ENCODE measurements around the gene ANO3. TPM values are rescaled to one million over a fixed set of nuclear protein-coding genes. Genes with fewer than 3 reads are reported as not detected.

ANO3 gene
- total and polyA plus RNA-seq, 4 donors: under 0.01 to 2.0 (median 0.40) TPM

DNA sequence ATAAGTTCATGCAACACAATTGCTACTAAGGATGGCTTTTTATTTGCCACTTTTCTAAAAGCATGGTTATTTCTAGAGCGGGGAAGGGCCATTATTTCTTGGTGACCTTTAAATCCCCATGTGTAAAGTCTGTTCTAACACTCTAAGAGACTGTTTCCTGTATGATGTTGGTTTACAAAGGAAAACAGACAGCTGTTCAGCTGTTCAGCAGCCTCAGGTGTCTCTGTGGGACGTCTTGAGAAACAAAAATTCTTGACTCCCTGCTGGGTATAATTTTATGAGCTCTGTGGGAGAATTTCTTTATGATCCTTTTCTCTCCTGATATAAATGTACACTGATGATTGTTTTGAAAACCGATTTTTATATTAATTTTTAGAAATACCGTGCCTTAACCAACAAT lies 226.3 kb downstream of the ANO3 start:
- Histone ChIP-seq H3K27ac (ENCODE audit: low read depth in 1 of 2, low read length in 2 of 2) (no peak overlapping the region), H3K27me3 (ENCODE audit: control insufficient read depth in 4 of 4, insufficient read depth in 4 of 4, low read length in 3 of 4) (no peaks in the 10 kb centered on the region), H3K9ac (ENCODE audit: low read depth in 1 of 2, low read length in 2 of 2) (no peak overlapping the region), H3K4me1 (ENCODE audit: control insufficient read depth in 4 of 4, insufficient read depth in 4 of 4, low read length in 3 of 4) (no peaks in the 10 kb centered on the region), H3K36me3 (ENCODE audit: control insufficient read depth in 4 of 4, insufficient read depth in 3 of 4, low read depth in 1 of 4, low read length in 3 of 4) (no peaks in the 10 kb centered on the region), H3K9me3 (ENCODE audit: control insufficient read depth in 4 of 4, low read length in 3 of 4) (no peaks in the 10 kb centered on the region), H3K4me3 (ENCODE audit: low read depth in 1 of 3, low read length in 3 of 3) (no peak overlapping the region)
- WGBS: 62% methylated on average over 4 of the region's 4 CpGs
- TF ChIP-seq, protein P1, sequence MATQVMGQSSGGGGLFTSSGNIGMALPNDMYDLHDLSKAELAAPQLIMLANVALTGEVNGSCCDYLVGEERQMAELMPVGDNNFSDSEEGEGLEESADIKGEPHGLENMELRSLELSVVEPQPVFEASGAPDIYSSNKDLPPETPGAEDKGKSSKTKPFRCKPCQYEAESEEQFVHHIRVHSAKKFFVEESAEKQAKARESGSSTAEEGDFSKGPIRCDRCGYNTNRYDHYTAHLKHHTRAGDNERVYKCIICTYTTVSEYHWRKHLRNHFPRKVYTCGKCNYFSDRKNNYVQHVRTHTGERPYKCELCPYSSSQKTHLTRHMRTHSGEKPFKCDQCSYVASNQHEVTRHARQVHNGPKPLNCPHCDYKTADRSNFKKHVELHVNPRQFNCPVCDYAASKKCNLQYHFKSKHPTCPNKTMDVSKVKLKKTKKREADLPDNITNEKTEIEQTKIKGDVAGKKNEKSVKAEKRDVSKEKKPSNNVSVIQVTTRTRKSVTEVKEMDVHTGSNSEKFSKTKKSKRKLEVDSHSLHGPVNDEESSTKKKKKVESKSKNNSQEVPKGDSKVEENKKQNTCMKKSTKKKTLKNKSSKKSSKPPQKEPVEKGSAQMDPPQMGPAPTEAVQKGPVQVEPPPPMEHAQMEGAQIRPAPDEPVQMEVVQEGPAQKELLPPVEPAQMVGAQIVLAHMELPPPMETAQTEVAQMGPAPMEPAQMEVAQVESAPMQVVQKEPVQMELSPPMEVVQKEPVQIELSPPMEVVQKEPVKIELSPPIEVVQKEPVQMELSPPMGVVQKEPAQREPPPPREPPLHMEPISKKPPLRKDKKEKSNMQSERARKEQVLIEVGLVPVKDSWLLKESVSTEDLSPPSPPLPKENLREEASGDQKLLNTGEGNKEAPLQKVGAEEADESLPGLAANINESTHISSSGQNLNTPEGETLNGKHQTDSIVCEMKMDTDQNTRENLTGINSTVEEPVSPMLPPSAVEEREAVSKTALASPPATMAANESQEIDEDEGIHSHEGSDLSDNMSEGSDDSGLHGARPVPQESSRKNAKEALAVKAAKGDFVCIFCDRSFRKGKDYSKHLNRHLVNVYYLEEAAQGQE (IDR thresholded peaks at IDR 0.05): no peak
- TF ChIP-seq, protein P2, sequence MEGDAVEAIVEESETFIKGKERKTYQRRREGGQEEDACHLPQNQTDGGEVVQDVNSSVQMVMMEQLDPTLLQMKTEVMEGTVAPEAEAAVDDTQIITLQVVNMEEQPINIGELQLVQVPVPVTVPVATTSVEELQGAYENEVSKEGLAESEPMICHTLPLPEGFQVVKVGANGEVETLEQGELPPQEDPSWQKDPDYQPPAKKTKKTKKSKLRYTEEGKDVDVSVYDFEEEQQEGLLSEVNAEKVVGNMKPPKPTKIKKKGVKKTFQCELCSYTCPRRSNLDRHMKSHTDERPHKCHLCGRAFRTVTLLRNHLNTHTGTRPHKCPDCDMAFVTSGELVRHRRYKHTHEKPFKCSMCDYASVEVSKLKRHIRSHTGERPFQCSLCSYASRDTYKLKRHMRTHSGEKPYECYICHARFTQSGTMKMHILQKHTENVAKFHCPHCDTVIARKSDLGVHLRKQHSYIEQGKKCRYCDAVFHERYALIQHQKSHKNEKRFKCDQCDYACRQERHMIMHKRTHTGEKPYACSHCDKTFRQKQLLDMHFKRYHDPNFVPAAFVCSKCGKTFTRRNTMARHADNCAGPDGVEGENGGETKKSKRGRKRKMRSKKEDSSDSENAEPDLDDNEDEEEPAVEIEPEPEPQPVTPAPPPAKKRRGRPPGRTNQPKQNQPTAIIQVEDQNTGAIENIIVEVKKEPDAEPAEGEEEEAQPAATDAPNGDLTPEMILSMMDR (IDR thresholded peaks at IDR 0.05; ENCODE audit: low read depth, low read length, missing input control): no peak
- TF ChIP-seq FOXA1 (IDR thresholded peaks at IDR 0.05) (no peak), TAF1 (conservative IDR thresholded peaks at IDR 0.05) (no peak), NR2F2 (IDR thresholded peaks at IDR 0.05) (no peak), FOXA2 (IDR thresholded peaks at IDR 0.05) (no peak), RAD21 (IDR thresholded peaks at IDR 0.05) (no peak), GABPA (IDR thresholded peaks at IDR 0.05 in 1 of 2, conservative IDR thresholded peaks at IDR 0.05 in 1 of 2) (no peak), EGR1 (IDR thresholded peaks at IDR 0.05; ENCODE audit: low read depth in 2 of 2) (no peak), JUND (IDR thresholded peaks at IDR 0.05) (no peak), YY1 (IDR thresholded peaks at IDR 0.05) (no peak), RXRA (IDR thresholded peaks at IDR 0.05) (no peak), HNF4G (IDR thresholded peaks at IDR 0.05) (no peak), SP1 (IDR thresholded peaks at IDR 0.05) (no peak), HNF4A (conservative IDR thresholded peaks at IDR 0.05) (no peak)
- TF ChIP-seq, protein P3, sequence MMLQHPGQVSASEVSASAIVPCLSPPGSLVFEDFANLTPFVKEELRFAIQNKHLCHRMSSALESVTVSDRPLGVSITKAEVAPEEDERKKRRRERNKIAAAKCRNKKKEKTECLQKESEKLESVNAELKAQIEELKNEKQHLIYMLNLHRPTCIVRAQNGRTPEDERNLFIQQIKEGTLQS (IDR thresholded peaks at IDR 0.05): no peak
- TF ChIP-seq, protein P4, sequence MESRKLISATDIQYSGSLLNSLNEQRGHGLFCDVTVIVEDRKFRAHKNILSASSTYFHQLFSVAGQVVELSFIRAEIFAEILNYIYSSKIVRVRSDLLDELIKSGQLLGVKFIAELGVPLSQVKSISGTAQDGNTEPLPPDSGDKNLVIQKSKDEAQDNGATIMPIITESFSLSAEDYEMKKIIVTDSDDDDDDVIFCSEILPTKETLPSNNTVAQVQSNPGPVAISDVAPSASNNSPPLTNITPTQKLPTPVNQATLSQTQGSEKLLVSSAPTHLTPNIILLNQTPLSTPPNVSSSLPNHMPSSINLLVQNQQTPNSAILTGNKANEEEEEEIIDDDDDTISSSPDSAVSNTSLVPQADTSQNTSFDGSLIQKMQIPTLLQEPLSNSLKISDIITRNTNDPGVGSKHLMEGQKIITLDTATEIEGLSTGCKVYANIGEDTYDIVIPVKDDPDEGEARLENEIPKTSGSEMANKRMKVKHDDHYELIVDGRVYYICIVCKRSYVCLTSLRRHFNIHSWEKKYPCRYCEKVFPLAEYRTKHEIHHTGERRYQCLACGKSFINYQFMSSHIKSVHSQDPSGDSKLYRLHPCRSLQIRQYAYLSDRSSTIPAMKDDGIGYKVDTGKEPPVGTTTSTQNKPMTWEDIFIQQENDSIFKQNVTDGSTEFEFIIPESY (IDR thresholded peaks at IDR 0.05): no peak
- TF ChIP-seq, protein P5, sequence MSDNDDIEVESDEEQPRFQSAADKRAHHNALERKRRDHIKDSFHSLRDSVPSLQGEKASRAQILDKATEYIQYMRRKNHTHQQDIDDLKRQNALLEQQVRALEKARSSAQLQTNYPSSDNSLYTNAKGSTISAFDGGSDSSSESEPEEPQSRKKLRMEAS (IDR thresholded peaks at IDR 0.05): no peak
- no peak for DNase-seq (ENCODE audit: low spot score)
